ENCODE measurements around the gene RAI1. TPM values are rescaled to one million over a fixed set of nuclear protein-coding genes. Genes with fewer than 3 reads are reported as not detected.

The RAI1 gene
- total and polyA plus RNA-seq, 2 of the 13 experiments (the other 11 are each of a cell fraction or from before 2014, with no cell fraction given): 3.4 to 5.2 TPM

DNA sequence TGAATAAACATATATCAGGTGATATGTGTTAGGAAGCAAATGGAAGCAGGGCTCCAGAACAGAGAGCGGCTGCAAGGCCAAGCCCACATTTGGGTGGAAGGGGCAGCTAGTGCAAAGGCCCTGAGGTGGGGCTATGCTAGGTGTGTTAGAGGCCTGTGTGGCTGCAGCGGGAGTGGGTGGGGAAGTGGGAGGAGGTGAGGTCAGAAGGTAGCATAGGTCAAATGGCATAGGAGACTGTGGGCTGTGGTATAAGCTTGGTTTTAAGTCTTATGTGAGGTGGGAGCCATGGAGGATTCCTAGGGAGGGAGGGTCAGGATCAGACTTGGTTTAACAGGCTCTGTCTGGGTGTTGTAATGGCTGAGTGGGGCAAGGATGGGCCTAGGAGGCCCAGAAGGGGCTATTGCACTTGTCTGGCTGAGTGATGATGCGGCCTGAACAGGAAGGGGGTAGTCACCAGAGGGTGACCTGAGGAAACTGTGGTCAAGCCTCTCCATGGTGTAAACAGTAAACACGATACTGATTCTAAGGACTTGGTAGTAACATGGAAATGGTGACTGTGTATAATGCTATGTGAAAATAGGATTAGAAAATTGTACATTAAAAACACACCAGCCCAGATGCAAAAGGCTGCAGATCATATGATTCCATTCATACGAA lies 31.1 kb downstream of the RAI1 start:
- Histone ChIP-seq H3K9ac (ENCODE audit: insufficient read depth, low read depth, low read length) (no peak overlapping the region), H3K27ac (ENCODE audit: extremely low read length, insufficient read depth, low read length) (peak overlapping the region; percentile 61), H4K20me1 (ENCODE audit: insufficient read depth, low read length) (0 out of 2 replicates have a peak, but pooled peaks cover 7% of the 10 kb centered on the region), H3K4me2 (ENCODE audit: low read depth, low read length) (peak overlapping the region; percentile 87), H3K27me3 (ENCODE audit: control insufficient read depth in 1 of 2, insufficient read depth in 2 of 2, low read length in 2 of 2) (no peaks in the 10 kb centered on the region), H3K9me3 (ENCODE audit: low read length) (no peaks in the 10 kb centered on the region), H3K4me3 (replicated peaks in 1 of 3; ENCODE audit: insufficient read depth in 1 of 3, low read depth in 2 of 3, low read length in 3 of 3) (no peak overlapping the region), H3K36me3 (replicated peaks in 1 of 2; ENCODE audit: control insufficient read depth in 1 of 2, insufficient read depth in 2 of 2, low read length in 2 of 2) (no peaks in the 10 kb centered on the region), H2AFZ (ENCODE audit: low read length) (no peak overlapping the region), H3K4me1 (ENCODE audit: insufficient read depth, low read length) (peaks cover 94% of the 10 kb centered on the region), H3K79me2 (ENCODE audit: insufficient read depth, low read length) (peaks cover 61% of the 10 kb centered on the region)
- DNase-seq (ENCODE audit: low spot score) (no peak), ATAC-seq (no peak), FAIRE-seq (no peak)
- in situ Hi-C loops (cut with HindIII; ENCODE audit: extremely low pct_ligation_motif_present, low pct_unique_long_range_greater_than_20kb) (no loop called here), intact Hi-C loops (cut with micrococcal nuclease; ENCODE audit: unreplicated experiment) (loop anchor here (10.0 kb wide), 1 partner anchor 142 kb away; no protein-coding TSS in a partner anchor)
- ChIA-PET CTCF (ENCODE audit: low intra/inter-chr PET ratio, low total read pairs) (no interaction called here), POLR2A (interaction anchor here (2.5 to 4.7 kb wide), 2 partner anchors 18 to 124 kb away, joined by 7 to 45 read pairs; partner anchors contain the start of gene SREBF1)
- 85% methylated on average over 5 of the region's 5 CpGs for WGBS (ENCODE audit: low lambda C conversion rate)
- TF ChIP-seq ADNP (CRISPR knock-in tag; IDR thresholded peaks at IDR 0.05) (0 out of 2 replicates have a peak, but pooled peaks have one; percentile 15), ZMYM3 (CRISPR knock-in tag; IDR thresholded peaks at IDR 0.05) (peak; percentile 76), LBX2 (CRISPR knock-in tag; IDR thresholded peaks at IDR 0.05; ENCODE audit: borderline replicate concordance) (no peak), JUNB (CRISPR knock-in tag; IDR thresholded peaks at IDR 0.05; ENCODE audit: borderline replicate concordance) (no peak)
- TF ChIP-seq, protein P1, sequence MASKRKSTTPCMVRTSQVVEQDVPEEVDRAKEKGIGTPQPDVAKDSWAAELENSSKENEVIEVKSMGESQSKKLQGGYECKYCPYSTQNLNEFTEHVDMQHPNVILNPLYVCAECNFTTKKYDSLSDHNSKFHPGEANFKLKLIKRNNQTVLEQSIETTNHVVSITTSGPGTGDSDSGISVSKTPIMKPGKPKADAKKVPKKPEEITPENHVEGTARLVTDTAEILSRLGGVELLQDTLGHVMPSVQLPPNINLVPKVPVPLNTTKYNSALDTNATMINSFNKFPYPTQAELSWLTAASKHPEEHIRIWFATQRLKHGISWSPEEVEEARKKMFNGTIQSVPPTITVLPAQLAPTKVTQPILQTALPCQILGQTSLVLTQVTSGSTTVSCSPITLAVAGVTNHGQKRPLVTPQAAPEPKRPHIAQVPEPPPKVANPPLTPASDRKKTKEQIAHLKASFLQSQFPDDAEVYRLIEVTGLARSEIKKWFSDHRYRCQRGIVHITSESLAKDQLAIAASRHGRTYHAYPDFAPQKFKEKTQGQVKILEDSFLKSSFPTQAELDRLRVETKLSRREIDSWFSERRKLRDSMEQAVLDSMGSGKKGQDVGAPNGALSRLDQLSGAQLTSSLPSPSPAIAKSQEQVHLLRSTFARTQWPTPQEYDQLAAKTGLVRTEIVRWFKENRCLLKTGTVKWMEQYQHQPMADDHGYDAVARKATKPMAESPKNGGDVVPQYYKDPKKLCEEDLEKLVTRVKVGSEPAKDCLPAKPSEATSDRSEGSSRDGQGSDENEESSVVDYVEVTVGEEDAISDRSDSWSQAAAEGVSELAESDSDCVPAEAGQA (IDR thresholded peaks at IDR 0.05; ENCODE audit: low read depth): no peak
- TF ChIP-seq, protein P1 (CRISPR knock-in tag; IDR thresholded peaks at IDR 0.05; ENCODE audit: borderline replicate concordance): no peak
- BruUV-seq (replicated peaks): no TSS peak

All from HepG2 (cell line).